PC-9 (cell line): ENCODE data around the gene KIAA0040.

Source experiments
- CTCF ChIP-seq: fragments of 200-600 bp; sonication (generic); conservative IDR thresholded peaks from 2 replicates; pipeline ENCODE4 v1.6.1; 2017; ENCODE audit warnings: mixed run types, antibody characterized with exemption, mild to moderate bottlenecking, moderate library complexity
- EZH2 ChIP-seq: fragments of 200-600 bp; sonication (generic); IDR thresholded peaks from 2 replicates; pipeline ENCODE4 v1.8.0; 2017; ENCODE audit warnings: antibody characterized with exemption, low read depth

DNA sequence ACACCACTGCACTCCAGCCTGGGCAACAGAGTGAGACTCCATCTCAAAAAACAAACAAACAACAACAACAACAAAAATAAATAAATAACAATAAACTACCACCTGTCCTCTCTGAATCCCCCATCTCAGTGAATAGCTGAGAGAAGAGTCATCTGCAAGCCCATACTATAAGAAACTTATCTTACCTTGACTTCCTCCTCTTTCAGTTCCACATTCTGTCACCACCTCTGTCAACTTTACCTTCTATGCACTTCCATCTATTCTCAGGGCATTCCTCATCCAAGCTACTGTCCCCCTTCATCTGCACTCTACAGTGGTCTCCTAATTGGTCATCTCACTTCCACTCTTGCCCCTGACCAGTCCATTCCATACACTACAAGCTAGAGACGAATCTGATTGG is 58.1 kb downstream of the KIAA0040 start:
- TF ChIP-seq CTCF (no peak), EZH2 (no peak)
